Testis (tissue), 2 donors: Measurements from ENCODE around the gene HAGH.

Experiments used
- POLR2A ChIP-seq: fragments of 450-650 bp; IDR thresholded peaks from one replicate; pipeline ENCODE4 v1.6.1; 2017; ENCODE audit warnings: antibody characterized with exemption, mild to moderate bottlenecking, moderate library complexity
- TF ChIP-seq, protein P1 (sequence below), 3 experiments: fragments of 450-650 bp in 2 of 3; fragments of 200-600 bp in 1 of 3; sonication (generic) in 1 of 3; IDR thresholded peaks; one replicate each; pipeline ENCODE4 v1.5.1; 2016 to 2019; ENCODE audit warnings: antibody characterized with exemption in 3 of 3, mild to moderate bottlenecking in 2 of 3, moderate library complexity in 1 of 3

DNA sequence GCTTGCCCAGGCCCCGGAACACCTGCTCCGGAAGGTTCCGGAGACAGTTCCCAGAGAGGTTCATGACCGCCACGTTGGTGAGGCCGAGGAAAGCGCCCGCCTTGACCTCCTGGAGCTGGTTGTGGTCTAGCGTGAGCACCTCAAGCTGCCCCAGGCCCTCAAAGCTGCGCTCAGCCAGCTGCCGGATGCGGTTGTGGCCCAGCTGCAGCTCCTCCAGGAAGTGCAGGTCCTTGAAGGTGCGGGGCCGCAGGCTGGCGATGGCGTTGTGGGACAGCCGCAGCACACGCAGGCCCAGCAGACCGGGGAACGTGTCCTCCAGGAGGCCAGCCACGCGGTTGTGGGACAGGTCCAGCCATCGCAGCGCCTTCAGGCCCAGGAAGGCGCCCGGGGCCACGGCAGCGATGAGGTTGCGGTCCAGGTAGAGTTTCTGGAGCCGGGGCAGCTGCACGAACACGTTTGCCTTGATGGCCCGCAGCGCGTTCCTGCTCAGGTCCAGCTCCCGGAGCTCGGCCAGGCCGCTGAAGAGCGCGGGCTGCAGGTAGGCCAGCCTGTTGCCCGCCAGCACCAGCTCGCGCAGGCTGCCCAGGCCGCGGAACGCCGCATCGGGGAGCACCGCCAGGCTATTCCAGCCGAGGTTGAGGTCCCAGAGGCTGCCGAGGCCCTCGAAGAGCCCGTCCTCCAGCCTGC, 35.2 kb downstream of the HAGH start:
- TF ChIP-seq, protein P1, sequence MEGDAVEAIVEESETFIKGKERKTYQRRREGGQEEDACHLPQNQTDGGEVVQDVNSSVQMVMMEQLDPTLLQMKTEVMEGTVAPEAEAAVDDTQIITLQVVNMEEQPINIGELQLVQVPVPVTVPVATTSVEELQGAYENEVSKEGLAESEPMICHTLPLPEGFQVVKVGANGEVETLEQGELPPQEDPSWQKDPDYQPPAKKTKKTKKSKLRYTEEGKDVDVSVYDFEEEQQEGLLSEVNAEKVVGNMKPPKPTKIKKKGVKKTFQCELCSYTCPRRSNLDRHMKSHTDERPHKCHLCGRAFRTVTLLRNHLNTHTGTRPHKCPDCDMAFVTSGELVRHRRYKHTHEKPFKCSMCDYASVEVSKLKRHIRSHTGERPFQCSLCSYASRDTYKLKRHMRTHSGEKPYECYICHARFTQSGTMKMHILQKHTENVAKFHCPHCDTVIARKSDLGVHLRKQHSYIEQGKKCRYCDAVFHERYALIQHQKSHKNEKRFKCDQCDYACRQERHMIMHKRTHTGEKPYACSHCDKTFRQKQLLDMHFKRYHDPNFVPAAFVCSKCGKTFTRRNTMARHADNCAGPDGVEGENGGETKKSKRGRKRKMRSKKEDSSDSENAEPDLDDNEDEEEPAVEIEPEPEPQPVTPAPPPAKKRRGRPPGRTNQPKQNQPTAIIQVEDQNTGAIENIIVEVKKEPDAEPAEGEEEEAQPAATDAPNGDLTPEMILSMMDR (IDR thresholded peaks at IDR 0.05), result no peak
- no peak for TF ChIP-seq POLR2A
